Natural killer cell treated with Interleukin-12 subunit alpha and Interleukin-12 subunit beta and Interleukin-15 and Interleukin-18, amount 100 ng/mL, for 72 hours (primary cell): ENCODE measurements around the gene NLRP9. TPM values are rescaled to one million over a fixed set of nuclear protein-coding genes. Genes with fewer than 3 reads are reported as not detected.

Experiments used
- total RNA-seq, 2 donors: library from RNA; stranded (reverse); gene quantifications; one replicate each; pipeline ENCODE4 v1.2.3, GENCODE V29; 2022

The NLRP9 gene
- total RNA-seq, 2 donors from 2014 or later: not detected

Other genes with a start within 250 kb of the NLRP9 start
- under 1 TPM in 1 of 2 donors, not detected in 1; 0.50 TPM for gene SSC5D, start 250.0 kb downstream of the NLRP9 start, total RNA-seq
- gene SBK2, start 201.3 kb downstream of the NLRP9 start, total RNA-seq: not detected
- not detected for gene SBK3, start 192.9 kb downstream of the NLRP9 start, total RNA-seq
- 10 to 100 TPM in 1 of 2 donors, 1 to 10 TPM in 1; 6.5 to 10.2 TPM for gene ZNF579, start 157.6 kb downstream of the NLRP9 start, total RNA-seq
- 10 to 100 TPM; 11.8 to 15.8 TPM for gene FIZ1, start 138.9 kb downstream of the NLRP9 start, total RNA-seq
- gene ZNF524, start 138.1 kb downstream of the NLRP9 start, total RNA-seq: 10 to 100 TPM; 10.6 to 14.7 TPM
- 10 to 100 TPM; 15.4 to 20.7 TPM for gene ZNF865, start 132.8 kb downstream of the NLRP9 start, total RNA-seq
- 1 to 10 TPM; 2.6 to 4.5 TPM for gene ZNF784, start 113.8 kb downstream of the NLRP9 start, total RNA-seq
- gene ZNF580, start 97.4 kb downstream of the NLRP9 start, total RNA-seq: 10 to 100 TPM; 35.7 to 39.5 TPM
- 10 to 100 TPM; 15.1 to 27.6 TPM for gene ZNF581, start 94.8 kb downstream of the NLRP9 start, total RNA-seq
- 1 to 10 TPM; 1.9 to 3.3 TPM for gene CCDC106, start 90.2 kb downstream of the NLRP9 start, total RNA-seq
- gene U2AF2, start 83.4 kb downstream of the NLRP9 start, total RNA-seq: 100 to 1,000 TPM; 266 to 434 TPM
- gene EPN1, start 63.2 kb downstream of the NLRP9 start, total RNA-seq: 10 to 100 TPM; 40.7 to 63.9 TPM
- not detected for gene RFPL4A, start 20.7 kb upstream of the NLRP9 start, total RNA-seq
- gene RFPL4AL1, start 30.7 kb upstream of the NLRP9 start, total RNA-seq: not detected
- gene NLRP11, start 93.6 kb upstream of the NLRP9 start, total RNA-seq: not detected
- not detected for gene NLRP4, start 98.1 kb upstream of the NLRP9 start, total RNA-seq
- not detected for gene NLRP13, start 193.9 kb upstream of the NLRP9 start, total RNA-seq
- not detected for gene NLRP8, start 209.4 kb upstream of the NLRP9 start, total RNA-seq
- gene NLRP5, start 248.4 kb upstream of the NLRP9 start, total RNA-seq: not detected